Esophagus (tissue), 2 donors: Measurements from ENCODE around the gene IMMP2L. TPM values are rescaled to one million over a fixed set of nuclear protein-coding genes. Genes with fewer than 3 reads are reported as not detected.

ENCODE experiments used
- H3K27ac ChIP-seq, 2 donors: one replicate each; pipeline ENCODE4 v1.5.1; 2013; ENCODE audit warnings: low read depth in 2 of 2, mild to moderate bottlenecking in 2 of 2, inconsistent platforms in 1 of 2, low read length in 1 of 2, moderate library complexity in 1 of 2
- H3K27me3 ChIP-seq, 2 donors: one replicate each; pipeline ENCODE4 v1.6.1; 2013; ENCODE audit warnings: low read length in 2 of 2, control low read depth in 1 of 2, mild to moderate bottlenecking in 1 of 2; ENCODE audit not compliant: insufficient read depth in 2 of 2, control insufficient read depth in 1 of 2
- H3K36me3 ChIP-seq, 2 donors: one replicate each; pipeline ENCODE4 v1.6.1; 2013; ENCODE audit warnings: low read length in 1 of 2; ENCODE audit not compliant: control insufficient read depth in 2 of 2, insufficient read depth in 2 of 2
- H3K4me1 ChIP-seq, 2 donors: one replicate each; pipeline ENCODE4 v1.6.1; 2013; ENCODE audit warnings: low read length in 1 of 2; ENCODE audit not compliant: control insufficient read depth in 2 of 2, insufficient read depth in 2 of 2
- H3K4me3 ChIP-seq, 2 donors: one replicate each; pipeline ENCODE4 v1.5.1; 2013; ENCODE audit warnings: low read length in 2 of 2, mild to moderate bottlenecking in 2 of 2, low read depth in 1 of 2, moderate library complexity in 1 of 2
- H3K9me3 ChIP-seq, 2 donors: one replicate each; pipeline ENCODE4 v1.6.1; 2013; ENCODE audit warnings: mild to moderate bottlenecking in 2 of 2, low read depth in 1 of 2, low read length in 1 of 2, moderate library complexity in 1 of 2; ENCODE audit not compliant: control insufficient read depth in 2 of 2, insufficient read depth in 1 of 2
- WGBS, 2 donors: extraction: QIAGEN DNeasy Blood & Tissue Kit; methylation state at CpG; one replicate each; pipeline ENCODE4 v1.1.7; 2013; 5-methylcytosine and 5-hydroxymethylcytosine counted together
- polyA plus RNA-seq, 2 donors: library from polyadenylated mRNA; stranded (reverse); fragments of 200-250 nt; gene quantifications; one replicate each; pipeline ENCODE4 v1.2.3, GENCODE V29; 2013
- donor health status: healthy with polysubstance abuse.
- donor health status: Bipolar disorder and iron deficiency.

The IMMP2L gene
- polyA plus RNA-seq, 2 donors: 6.5 to 14.5 TPM

DNA sequence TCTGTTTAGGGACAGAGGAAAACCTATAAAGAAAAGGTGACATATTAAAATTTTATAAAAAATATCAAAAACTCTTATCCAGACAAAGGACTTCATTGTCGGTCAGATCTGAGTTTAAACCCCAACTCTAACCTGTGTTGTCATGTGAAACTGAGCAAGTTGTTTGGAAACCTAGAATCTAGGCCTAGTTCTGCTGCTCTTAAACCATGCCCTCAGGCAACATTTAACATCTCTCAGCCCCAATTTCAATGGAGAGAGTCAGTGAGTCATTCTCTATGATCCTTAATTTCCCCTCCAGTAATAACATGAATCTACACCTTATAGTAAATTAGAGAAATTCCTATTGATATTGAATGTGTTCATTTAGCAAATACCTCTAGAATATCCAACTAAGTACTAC lies 192.3 kb downstream of the IMMP2L start:
- H3K27me3 ChIP-seq: no peaks in the 10 kb centered on the region
- H3K4me1 ChIP-seq: no peaks in the 10 kb centered on the region
- H3K4me3 ChIP-seq: no peak overlapping the region
- H3K27ac ChIP-seq: no peak overlapping the region
- H3K9me3 ChIP-seq: no peaks in the 10 kb centered on the region
- no peaks in the 10 kb centered on the region for H3K36me3 ChIP-seq
- WGBS, 2 donors: 74 to 80% methylated on average over 1 of the region's 1 CpG

DNA sequence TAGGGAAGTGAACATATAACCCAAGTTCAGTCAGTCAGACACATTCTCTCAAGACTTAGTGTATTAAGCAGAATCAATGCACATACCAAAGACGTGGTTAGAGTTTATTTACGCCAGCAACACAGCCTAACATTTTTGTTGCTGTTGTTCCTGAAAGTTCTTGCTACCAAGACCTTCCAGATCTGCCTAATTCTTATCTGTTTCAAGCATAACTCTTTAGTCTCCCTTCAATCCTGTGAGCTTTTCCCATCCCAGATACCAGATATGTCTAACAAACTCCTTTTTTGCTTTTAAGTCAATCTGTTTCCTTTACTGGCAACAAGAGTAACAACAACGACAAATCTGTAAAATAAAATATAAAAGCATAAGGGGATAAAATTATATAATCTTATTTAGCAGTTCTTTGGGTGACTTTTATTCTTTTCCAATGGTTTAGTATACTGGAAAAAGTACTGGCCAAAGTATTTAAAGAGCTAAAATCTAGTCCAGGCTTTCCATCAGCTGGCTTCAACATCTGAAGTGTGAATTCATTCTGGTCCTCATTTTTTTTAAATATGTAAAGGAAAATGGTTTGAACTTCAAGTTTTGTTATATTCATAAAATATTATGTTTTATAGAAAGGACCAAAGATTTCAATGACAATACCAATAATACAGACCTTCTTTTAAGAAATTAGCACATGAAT lies 193.8 kb downstream of the IMMP2L start:
- Histone ChIP-seq H3K36me3 (no peaks in the 10 kb centered on the region), H3K27ac (no peak overlapping the region), H3K27me3 (no peaks in the 10 kb centered on the region), H3K4me1 (no peaks in the 10 kb centered on the region), H3K4me3 (no peak overlapping the region), H3K9me3 (no peaks in the 10 kb centered on the region)
- WGBS, 2 donors: 93 to 95% methylated on average over 3 of the region's 3 CpGs

DNA sequence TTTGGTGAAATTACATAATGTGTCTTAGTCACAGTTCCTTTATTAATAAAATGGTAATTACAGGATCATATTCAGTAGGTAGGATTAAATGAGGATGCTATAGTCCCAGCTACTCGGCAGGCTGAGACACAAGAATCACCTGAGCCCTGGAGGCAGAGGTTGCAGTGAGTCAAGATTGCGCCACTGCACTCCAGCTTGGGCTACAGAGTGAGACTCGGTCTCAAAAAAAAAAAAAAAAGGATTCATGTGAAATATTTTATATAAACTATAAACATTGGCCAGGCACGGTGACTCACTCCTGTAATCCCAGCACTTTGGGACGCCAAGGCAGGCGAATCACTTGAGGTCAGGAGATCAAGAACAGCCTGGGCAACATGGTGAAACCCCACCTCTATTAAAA lies 197.9 kb downstream of the IMMP2L start:
- Histone ChIP-seq H3K9me3 (no peaks in the 10 kb centered on the region), H3K27me3 (no peaks in the 10 kb centered on the region), H3K27ac (no peak overlapping the region), H3K36me3 (no peaks in the 10 kb centered on the region), H3K4me1 (no peaks in the 10 kb centered on the region), H3K4me3 (no peak overlapping the region)
- 49 to 69% methylated on average over 6 of the region's 6 CpGs for WGBS, 2 donors

DNA sequence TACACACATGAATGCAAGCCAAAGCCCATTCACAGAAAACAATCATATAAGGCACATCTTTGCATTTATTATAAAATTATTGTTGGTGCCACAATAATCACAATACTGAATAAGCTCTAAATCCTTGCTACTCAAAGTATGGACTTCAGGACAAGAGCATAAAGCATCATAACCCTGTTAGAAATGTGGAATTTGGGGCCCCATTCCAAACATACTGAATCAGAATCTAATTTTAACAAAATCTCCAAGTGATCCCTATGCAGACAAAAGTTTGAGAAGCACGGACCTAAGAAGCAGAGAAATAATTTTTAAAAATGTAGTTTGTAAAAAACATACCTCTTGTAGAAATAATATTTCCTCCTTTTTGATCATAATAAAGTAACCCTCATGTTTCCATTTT lies 199.2 kb downstream of the IMMP2L start:
- no peak overlapping the region for H3K27ac ChIP-seq
- no peaks in the 10 kb centered on the region for H3K27me3 ChIP-seq
- H3K9me3 ChIP-seq: no peaks in the 10 kb centered on the region
- no peak overlapping the region for H3K4me3 ChIP-seq
- H3K36me3 ChIP-seq: no peaks in the 10 kb centered on the region
- 36 to 48% methylated on average over 1 of the region's 1 CpG for WGBS, 2 donors
- H3K4me1 ChIP-seq: no peaks in the 10 kb centered on the region

DNA sequence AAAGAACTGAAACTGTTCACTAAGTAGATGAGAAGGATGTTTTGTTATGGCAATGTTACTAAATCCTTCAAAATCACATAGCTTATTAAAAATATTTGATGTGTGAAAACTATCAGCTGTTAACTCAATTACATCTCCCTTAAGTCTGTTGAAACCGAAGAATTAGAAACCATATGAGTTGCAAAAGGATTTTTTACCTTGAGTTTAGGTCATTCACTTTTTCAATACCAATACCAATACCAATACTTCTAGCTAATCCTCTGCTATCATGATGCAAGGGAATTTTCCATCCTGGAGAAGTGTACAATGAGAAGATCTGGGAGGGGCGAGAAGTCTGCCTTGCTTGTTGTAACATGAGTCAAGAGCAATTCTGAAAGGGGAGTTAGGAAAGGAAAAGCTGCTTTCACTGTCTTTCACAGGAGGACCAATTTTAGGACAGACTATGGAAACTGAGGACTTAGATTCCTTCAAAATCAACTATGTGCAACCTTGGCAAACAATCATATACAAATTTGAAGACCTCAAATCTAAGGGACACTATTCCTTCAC lies 199.7 kb downstream of the IMMP2L start:
- 57 to 59% methylated on average over 2 of the region's 2 CpGs for WGBS, 2 donors
- H3K4me3 ChIP-seq: no peak overlapping the region
- no peak overlapping the region for H3K27ac ChIP-seq
- no peaks in the 10 kb centered on the region for H3K36me3 ChIP-seq
- H3K4me1 ChIP-seq: no peaks in the 10 kb centered on the region
- no peaks in the 10 kb centered on the region for H3K27me3 ChIP-seq
- no peaks in the 10 kb centered on the region for H3K9me3 ChIP-seq

DNA sequence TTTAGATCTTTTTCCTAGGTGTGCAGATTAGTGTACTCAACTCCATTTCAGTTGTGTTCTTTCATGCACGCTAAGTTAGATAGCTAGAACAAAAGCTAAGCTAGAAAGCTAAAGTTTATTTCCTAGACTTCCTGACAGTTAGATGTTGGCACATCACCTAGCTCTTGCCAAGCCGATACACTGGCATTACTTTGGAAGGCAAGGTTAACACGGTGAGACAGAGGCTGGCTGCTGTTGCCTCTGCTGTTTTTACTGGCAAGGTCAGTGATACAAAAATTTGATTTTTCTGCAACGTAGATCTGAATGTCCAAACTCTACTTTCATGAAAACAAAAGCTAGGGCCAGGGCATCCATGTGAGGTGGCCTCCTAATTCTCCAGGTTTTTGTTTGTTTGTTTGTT lies 203.4 kb downstream of the IMMP2L start:
- WGBS, 2 donors: 54 to 66% methylated on average over 4 of the region's 4 CpGs
- Histone ChIP-seq H3K36me3 (no peaks in the 10 kb centered on the region), H3K27me3 (no peaks in the 10 kb centered on the region), H3K4me3 (no peak overlapping the region), H3K9me3 (no peaks in the 10 kb centered on the region), H3K4me1 (no peaks in the 10 kb centered on the region), H3K27ac (no peak overlapping the region)

DNA sequence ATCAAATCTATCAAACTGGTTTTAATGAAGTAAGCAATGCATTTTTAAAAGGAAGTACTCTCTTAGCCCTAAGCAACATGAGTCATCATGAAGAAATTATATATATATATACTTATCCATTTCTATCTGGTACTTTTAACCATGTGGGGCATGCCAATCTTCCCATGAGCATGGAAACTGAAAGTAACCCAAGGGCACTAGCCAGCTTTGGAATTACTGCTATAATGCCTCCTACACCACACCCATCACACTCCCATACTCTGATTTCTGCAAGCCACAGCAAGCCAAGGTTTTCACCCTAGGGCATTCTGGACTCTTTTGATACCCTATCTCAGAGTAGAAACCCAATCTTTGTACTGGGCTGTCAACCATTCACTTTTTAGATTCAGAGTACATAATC lies 204.6 kb downstream of the IMMP2L start:
- no peaks in the 10 kb centered on the region for H3K36me3 ChIP-seq
- no peak overlapping the region for H3K27ac ChIP-seq
- H3K4me3 ChIP-seq: no peak overlapping the region
- H3K4me1 ChIP-seq: no peaks in the 10 kb centered on the region
- no peaks in the 10 kb centered on the region for H3K27me3 ChIP-seq
- H3K9me3 ChIP-seq: no peaks in the 10 kb centered on the region

DNA sequence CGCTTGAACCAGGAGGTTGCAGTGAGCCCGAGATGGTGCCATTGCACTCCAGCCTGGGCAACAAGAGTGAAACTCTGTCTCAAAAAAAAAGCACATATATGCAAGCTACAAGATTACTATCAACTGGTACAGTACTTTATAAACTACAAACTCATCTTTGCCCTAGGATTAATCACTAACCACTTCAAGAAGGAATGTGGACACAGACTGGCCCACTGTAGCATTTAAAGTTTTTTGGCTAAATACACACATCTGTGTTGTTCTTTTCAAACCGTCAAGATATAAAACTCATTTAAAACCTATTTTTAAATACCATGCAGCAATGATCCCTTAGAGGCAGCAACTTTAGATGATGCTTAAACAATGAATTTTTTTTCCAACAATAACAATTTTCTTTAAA lies 205.4 kb downstream of the IMMP2L start:
- H3K36me3 ChIP-seq: no peaks in the 10 kb centered on the region
- H3K9me3 ChIP-seq: no peaks in the 10 kb centered on the region
- H3K27me3 ChIP-seq: no peaks in the 10 kb centered on the region
- no peak overlapping the region for H3K27ac ChIP-seq
- H3K4me1 ChIP-seq: no peaks in the 10 kb centered on the region
- H3K4me3 ChIP-seq: no peak overlapping the region
- WGBS, 2 donors: 80 to 83% methylated on average over 3 of the region's 3 CpGs

DNA sequence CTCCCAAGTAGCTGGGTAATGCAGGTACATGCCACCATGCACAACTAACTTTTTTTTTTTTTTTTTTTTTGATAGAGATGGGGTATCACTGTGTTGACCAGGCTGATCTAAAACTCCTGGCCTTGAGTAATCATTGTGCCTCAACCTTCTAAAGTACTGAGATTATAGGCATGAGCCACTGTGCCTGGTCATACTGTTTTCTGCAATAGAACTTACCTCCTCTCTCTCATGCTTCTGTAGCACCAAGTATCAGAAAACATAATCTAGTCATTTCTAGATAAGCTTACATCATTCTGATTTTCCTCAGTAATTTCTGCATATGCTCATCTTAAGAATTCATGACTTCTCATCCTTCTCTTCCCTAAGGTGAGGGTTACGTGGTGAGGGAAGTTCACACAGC lies 210.0 kb downstream of the IMMP2L start:
- no peaks in the 10 kb centered on the region for H3K9me3 ChIP-seq
- H3K4me3 ChIP-seq: no peak overlapping the region
- no peaks in the 10 kb centered on the region for H3K36me3 ChIP-seq
- no peaks in the 10 kb centered on the region for H3K4me1 ChIP-seq
- WGBS, 2 donors: 96 to 97% methylated on average over 1 of the region's 1 CpG
- no peaks in the 10 kb centered on the region for H3K27me3 ChIP-seq
- H3K27ac ChIP-seq: no peak overlapping the region

DNA sequence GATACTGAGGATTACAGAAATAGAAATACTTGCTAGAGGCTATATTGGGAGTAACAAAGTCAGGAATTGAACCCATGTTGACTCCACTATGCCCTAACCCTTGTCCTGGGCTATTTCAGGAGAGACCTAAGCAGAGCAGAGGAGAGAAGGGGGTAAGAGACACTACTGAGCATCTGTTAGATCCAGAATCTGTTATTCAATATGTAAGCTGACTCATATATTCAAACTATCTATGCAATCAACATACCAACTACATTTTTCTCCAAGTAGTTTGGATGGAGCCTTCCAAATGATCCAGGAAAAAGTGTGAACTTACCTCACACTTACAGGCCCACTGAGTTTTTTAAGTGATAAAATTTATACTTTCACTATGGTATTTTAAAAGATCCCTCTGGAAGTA lies 216.1 kb downstream of the IMMP2L start:
- Histone ChIP-seq H3K4me3 (no peak overlapping the region), H3K27ac (no peak overlapping the region), H3K27me3 (no peaks in the 10 kb centered on the region), H3K9me3 (peaks cover 0 to 2% of the 10 kb centered on the region in 2 donors), H3K36me3 (no peaks in the 10 kb centered on the region), H3K4me1 (no peaks in the 10 kb centered on the region)
